ENCODE measurements around the gene RBM23.
"Not testable (repeated sequence)": the region's sequence is repeated elsewhere in the genome, so short reads cannot be mapped to it uniquely, and the experiment has no call there.

RBM23 gene

GRCh38 chr14:22929961-22930364 lies 11.0 kb upstream of the RBM23 start:
- Histone ChIP-seq H3K4me3 (ENCODE audit: low read length) (peak overlapping the region; percentile 58), H3K4me1 (ENCODE audit: control insufficient read depth, insufficient read depth, low read length) (peaks cover 11% of the 10 kb centered on the region), H3K9me3 (ENCODE audit: control insufficient read depth, low read length) (no peaks in the 10 kb centered on the region), H3K27me3 (ENCODE audit: control insufficient read depth, insufficient read depth, low read length) (no peaks in the 10 kb centered on the region), H3K36me3 (ENCODE audit: control insufficient read depth, insufficient read depth, low read length) (no peaks in the 10 kb centered on the region), H3K9ac (ENCODE audit: low read length) (peak overlapping the region; percentile 93)

- Histone ChIP-seq H3K4me1 (ENCODE audit: control insufficient read depth, insufficient read depth, low read length) (peaks cover 11% of the 10 kb centered on the region), H3K9ac (ENCODE audit: low read length) (peak within 1 kb of the TSS; percentile 93), H3K9me3 (ENCODE audit: control insufficient read depth, low read length) (no peaks in the 10 kb centered on the region), H3K4me3 (ENCODE audit: low read length) (peak within 1 kb of the TSS; percentile 84), H3K36me3 (ENCODE audit: control insufficient read depth, insufficient read depth, low read length) (no peaks in the 10 kb centered on the region), H3K27me3 (ENCODE audit: control insufficient read depth, insufficient read depth, low read length) (no peaks in the 10 kb centered on the region)
Observed at GRCh38 chr14:22929104-22929960, 10.4 kb upstream of the RBM23 start, which contains the start of gene PRMT5. Gene PRMT5, minus strand, starts transcription at chr14:22929376. Its CDS starts 15 bp downstream, at chr14:22929361.

- Histone ChIP-seq H3K4me1 (ENCODE audit: control insufficient read depth, insufficient read depth, low read length) (peaks cover 11% of the 10 kb centered on the region), H3K9me3 (ENCODE audit: control insufficient read depth, low read length) (no peaks in the 10 kb centered on the region), H3K4me3 (ENCODE audit: low read length) (peak overlapping the region; percentile 84), H3K9ac (ENCODE audit: low read length) (peak overlapping the region; percentile 93), H3K36me3 (ENCODE audit: control insufficient read depth, insufficient read depth, low read length) (no peaks in the 10 kb centered on the region), H3K27me3 (ENCODE audit: control insufficient read depth, insufficient read depth, low read length) (no peaks in the 10 kb centered on the region)
Observed at GRCh38 chr14:22928237-22929103, 9.5 kb upstream of the RBM23 start.

GRCh38 chr14:22926316-22926715 lies 7.4 kb upstream of the RBM23 start:
- peaks cover 11% of the 10 kb centered on the region for H3K4me1 ChIP-seq (ENCODE audit: control insufficient read depth, insufficient read depth, low read length)
- no peak overlapping the region for H3K4me3 ChIP-seq (ENCODE audit: low read length)
- H3K36me3 ChIP-seq (ENCODE audit: control insufficient read depth, insufficient read depth, low read length): peaks cover 11% of the 10 kb centered on the region
- no peaks in the 10 kb centered on the region for H3K9me3 ChIP-seq (ENCODE audit: control insufficient read depth, low read length)
- no peak overlapping the region for H3K9ac ChIP-seq (ENCODE audit: low read length)
- H3K27me3 ChIP-seq (ENCODE audit: control insufficient read depth, insufficient read depth, low read length): no peaks in the 10 kb centered on the region

- peaks cover 11% of the 10 kb centered on the region for H3K36me3 ChIP-seq (ENCODE audit: control insufficient read depth, insufficient read depth, low read length)
Observed at GRCh38 chr14:22925513-22925912, 6.6 kb upstream of the RBM23 start.

GRCh38 chr14:22923746-22924145 lies 4.8 kb upstream of the RBM23 start:
- Histone ChIP-seq H3K4me1 (ENCODE audit: control insufficient read depth, insufficient read depth, low read length) (peaks cover 9% of the 10 kb centered on the region), H3K27me3 (ENCODE audit: control insufficient read depth, insufficient read depth, low read length) (no peaks in the 10 kb centered on the region), H3K4me3 (ENCODE audit: low read length) (no peak overlapping the region), H3K36me3 (ENCODE audit: control insufficient read depth, insufficient read depth, low read length) (peaks cover 11% of the 10 kb centered on the region), H3K9me3 (ENCODE audit: control insufficient read depth, low read length) (no peaks in the 10 kb centered on the region), H3K9ac (ENCODE audit: low read length) (no peak overlapping the region)

More at GRCh38 chr14:22925513-22925912, 6.6 kb upstream of the RBM23 start:
- Histone ChIP-seq H3K9me3 (ENCODE audit: control insufficient read depth, low read length) (no peaks in the 10 kb centered on the region), H3K9ac (ENCODE audit: low read length) (no peak overlapping the region), H3K4me1 (ENCODE audit: control insufficient read depth, insufficient read depth, low read length) (peaks cover 11% of the 10 kb centered on the region), H3K4me3 (ENCODE audit: low read length) (no peak overlapping the region), H3K27me3 (ENCODE audit: control insufficient read depth, insufficient read depth, low read length) (no peaks in the 10 kb centered on the region)

GRCh38 chr14:22922294-22922693 lies 3.3 kb upstream of the RBM23 start:
- no peak overlapping the region for H3K4me3 ChIP-seq (ENCODE audit: low read length)
- peaks cover 11% of the 10 kb centered on the region for H3K36me3 ChIP-seq (ENCODE audit: control insufficient read depth, insufficient read depth, low read length)
- no peaks in the 10 kb centered on the region for H3K27me3 ChIP-seq (ENCODE audit: control insufficient read depth, insufficient read depth, low read length)

GRCh38 chr14:22920697-22921096 lies 1.7 kb upstream of the RBM23 start:
- H3K27me3 ChIP-seq (ENCODE audit: control insufficient read depth, insufficient read depth, low read length): no peaks in the 10 kb centered on the region
- H3K4me3 ChIP-seq (ENCODE audit: low read length): no peak overlapping the region
- no peaks in the 10 kb centered on the region for H3K9me3 ChIP-seq (ENCODE audit: control insufficient read depth, low read length)
- H3K36me3 ChIP-seq (ENCODE audit: control insufficient read depth, insufficient read depth, low read length): peaks cover 11% of the 10 kb centered on the region
- no peak overlapping the region for H3K9ac ChIP-seq (ENCODE audit: low read length)
- H3K4me1 ChIP-seq (ENCODE audit: control insufficient read depth, insufficient read depth, low read length): peaks cover 8% of the 10 kb centered on the region

More at GRCh38 chr14:22922294-22922693, 3.3 kb upstream of the RBM23 start:
- Histone ChIP-seq H3K4me1 (ENCODE audit: control insufficient read depth, insufficient read depth, low read length) (peaks cover 8% of the 10 kb centered on the region), H3K9me3 (ENCODE audit: control insufficient read depth, low read length) (no peaks in the 10 kb centered on the region), H3K9ac (ENCODE audit: low read length) (no peak overlapping the region)

GRCh38 chr14:22919601-22919921 lies 612 bp upstream of the RBM23 start:
- Histone ChIP-seq H3K36me3 (ENCODE audit: control insufficient read depth, insufficient read depth, low read length) (peaks cover 11% of the 10 kb centered on the region), H3K9me3 (ENCODE audit: control insufficient read depth, low read length) (no peaks in the 10 kb centered on the region), H3K27me3 (ENCODE audit: control insufficient read depth, insufficient read depth, low read length) (no peaks in the 10 kb centered on the region), H3K4me1 (ENCODE audit: control insufficient read depth, insufficient read depth, low read length) (peaks cover 8% of the 10 kb centered on the region), H3K4me3 (ENCODE audit: low read length) (no peak overlapping the region), H3K9ac (ENCODE audit: low read length) (peak overlapping the region; percentile 29)

GRCh38 chr14:22915886-22916521 lies 2.9 kb downstream of the RBM23 start:
- Histone ChIP-seq H3K9me3 (ENCODE audit: control insufficient read depth, low read length) (no peaks in the 10 kb centered on the region), H3K9ac (ENCODE audit: low read length) (no peak overlapping the region), H3K27me3 (ENCODE audit: control insufficient read depth, insufficient read depth, low read length) (no peaks in the 10 kb centered on the region), H3K36me3 (ENCODE audit: control insufficient read depth, insufficient read depth, low read length) (no peaks in the 10 kb centered on the region), H3K4me3 (ENCODE audit: low read length) (no peak overlapping the region), H3K4me1 (ENCODE audit: control insufficient read depth, insufficient read depth, low read length) (peaks cover 8% of the 10 kb centered on the region)

- not testable (repeated sequence) for H3K9ac ChIP-seq (ENCODE audit: low read length); H3K27me3 ChIP-seq (ENCODE audit: control insufficient read depth, insufficient read depth, low read length); H3K4me1 ChIP-seq (ENCODE audit: control insufficient read depth, insufficient read depth, low read length); H3K9me3 ChIP-seq (ENCODE audit: control insufficient read depth, low read length); H3K4me3 ChIP-seq (ENCODE audit: low read length); H3K36me3 ChIP-seq (ENCODE audit: control insufficient read depth, insufficient read depth, low read length)
Observed at GRCh38 chr14:22914836-22915235, 4.1 kb downstream of the RBM23 start.

GRCh38 chr14:22910916-22911315 lies 8.0 kb downstream of the RBM23 start:
- Histone ChIP-seq H3K4me1 (ENCODE audit: control insufficient read depth, insufficient read depth, low read length) (no peaks in the 10 kb centered on the region), H3K36me3 (ENCODE audit: control insufficient read depth, insufficient read depth, low read length) (peaks cover 5% of the 10 kb centered on the region), H3K9ac (ENCODE audit: low read length) (no peak overlapping the region)

More at GRCh38 chr14:22910916-22911315, 8.0 kb downstream of the RBM23 start:
- H3K9me3 ChIP-seq (ENCODE audit: control insufficient read depth, low read length): no peaks in the 10 kb centered on the region
- H3K27me3 ChIP-seq (ENCODE audit: control insufficient read depth, insufficient read depth, low read length): no peaks in the 10 kb centered on the region
- no peak overlapping the region for H3K4me3 ChIP-seq (ENCODE audit: low read length)

Data from mucosa of stomach (tissue), 1 donor.